Esophagus squamous epithelium (tissue), 4 donors: Measurements from ENCODE around the gene SETD1A.

ENCODE experiments used
- CTCF ChIP-seq, 6 experiments: fragments of 450-650 bp in 4 of 6; fragments of 200-600 bp in 2 of 6; sonication (generic) in 2 of 6; IDR thresholded peaks; one replicate each; pipeline ENCODE4 v1.5.1; 2016 to 2019; ENCODE audit warnings: antibody characterized with exemption in 6 of 6, mild to moderate bottlenecking in 4 of 6, moderate library complexity in 4 of 6
- POLR2A ChIP-seq, 4 donors: fragments of 450-650 bp; IDR thresholded peaks; one replicate each; pipeline ENCODE4 v1.6.1; 2017; ENCODE audit warnings: antibody characterized with exemption in 4 of 4, mild to moderate bottlenecking in 4 of 4, moderate library complexity in 3 of 4

GRCh38 chr16:30922960-30923535 lies 34.5 kb upstream of the SETD1A start:
- TF ChIP-seq CTCF (IDR thresholded peaks at IDR 0.05) (no peak), POLR2A (IDR thresholded peaks at IDR 0.05) (no peak)
